Hepatocyte (in vitro differentiated cells): ENCODE measurements around the gene COL4A2. TPM values are rescaled to one million over a fixed set of nuclear protein-coding genes. Genes with fewer than 3 reads are reported as not detected.

ENCODE experiments used
- DNase-seq: peaks from one replicate; pipeline ENCODE4 v3.0.0-alpha.2; 2016; ENCODE audit warnings: low spot score
- H2AFZ ChIP-seq: fragments of 200-600 bp; sonication (generic); 2 replicates; pipeline ENCODE4 v1.6.0; 2016; ENCODE audit warnings: antibody characterized with exemption, mild to moderate bottlenecking
- H3K27ac ChIP-seq: fragments of 200-600 bp; sonication (generic); 2 replicates; pipeline ENCODE4 v1.5.1; 2016; ENCODE audit warnings: mild to moderate bottlenecking
- H3K27me3 ChIP-seq: fragments of 200-600 bp; sonication (generic); 2 replicates; pipeline ENCODE4 v1.6.1; 2016
- H3K36me3 ChIP-seq: fragments of 200-600 bp; sonication (generic); replicated peaks from 2 replicates; pipeline ENCODE4 v1.5.1; 2016; ENCODE audit warnings: low read depth; ENCODE audit not compliant: insufficient read depth
- H3K4me1 ChIP-seq: fragments of 200-600 bp; sonication (generic); 2 replicates; pipeline ENCODE4 v1.5.1; 2016; ENCODE audit warnings: mild to moderate bottlenecking, moderate library complexity; ENCODE audit not compliant: insufficient read depth
- H3K4me2 ChIP-seq: fragments of 200-600 bp; sonication (generic); 2 replicates; pipeline ENCODE4 v1.6.0; 2016
- H3K4me3 ChIP-seq: fragments of 200-600 bp; sonication (generic); 2 replicates; pipeline ENCODE4 v1.5.1; 2016; ENCODE audit warnings: mild to moderate bottlenecking
- H3K79me2 ChIP-seq: fragments of 200-600 bp; sonication (generic); 2 replicates; pipeline ENCODE4 v1.6.0; 2017; ENCODE audit warnings: mild to moderate bottlenecking
- H3K9me2 ChIP-seq: fragments of 200-600 bp; sonication (generic); replicated peaks from 2 replicates; pipeline ENCODE4 v1.6.0; 2017; ENCODE audit warnings: mild to moderate bottlenecking; ENCODE audit not compliant: insufficient read depth
- H3K9me3 ChIP-seq: fragments of 200-600 bp; sonication (generic); 2 replicates; pipeline ENCODE4 v1.5.1; 2016; ENCODE audit warnings: low read depth, mild to moderate bottlenecking
- H4K20me1 ChIP-seq: fragments of 200-600 bp; sonication (generic); 2 replicates; pipeline ENCODE4 v1.6.0; 2016; ENCODE audit warnings: mild to moderate bottlenecking; ENCODE audit not compliant: insufficient read depth, poor library complexity, severe bottlenecking
- CTCF ChIP-seq: fragments of 200-600 bp; sonication (generic); IDR thresholded peaks from 2 replicates; pipeline ENCODE4 v1.5.1; 2016; ENCODE audit warnings: antibody characterized with exemption, mild to moderate bottlenecking; ENCODE audit not compliant: poor library complexity
- EZH2 ChIP-seq: fragments of 200-600 bp; sonication (generic); IDR thresholded peaks from 2 replicates; pipeline ENCODE4 v1.6.1; 2016; ENCODE audit warnings: antibody characterized with exemption, mild to moderate bottlenecking, borderline replicate concordance
- EZH2phosphoT487 ChIP-seq: fragments of 200-600 bp; sonication (generic); IDR thresholded peaks from one replicate; pipeline ENCODE4 v1.6.1; 2018; ENCODE audit warnings: antibody characterized with exemption, mild to moderate bottlenecking, low read depth, moderate library complexity; ENCODE audit not compliant: unreplicated experiment, severe bottlenecking
- WGBS: methylation state at CpG from one replicate; pipeline ENCODE4 v1.1.6; 2016; ENCODE audit warnings: low lambda C conversion rate; ENCODE audit errors: missing lambda C conversion rate; 5-methylcytosine and 5-hydroxymethylcytosine counted together
- polyA plus RNA-seq: library from polyadenylated mRNA; unstranded; fragments of >200 nt; fragmentation: Nextera tagmentation; extraction: Ambion mirVana; gene quantifications from 2 replicates; pipeline ENCODE4 v1.2.1, GENCODE V29; 2016
- total RNA-seq: library from RNA; depleted of rRNA; stranded (reverse); fragments of >200 nt; gene quantifications from 2 replicates; pipeline ENCODE4 v1.2.3, GENCODE V29; 2014

The COL4A2 gene
- total and polyA plus RNA-seq, 2 experiments from 2014 or later = 171 to 221 TPM

- no peaks in the 10 kb centered on the region for H3K79me2 ChIP-seq
- 76% methylated on average over 8 of the region's 8 CpGs for WGBS
- no peak for DNase-seq
- no peaks in the 10 kb centered on the region for H3K27me3 ChIP-seq
- TF ChIP-seq CTCF (no peak), EZH2phosphoT487 (no peak), EZH2 (no peak)
- H3K9me3 ChIP-seq = no peaks in the 10 kb centered on the region
- H3K4me1 ChIP-seq = peaks cover 18% of the 10 kb centered on the region
- no peak overlapping the region for H3K4me3 ChIP-seq
- no peaks in the 10 kb centered on the region for H4K20me1 ChIP-seq
- no peaks in the 10 kb centered on the region for H3K36me3 ChIP-seq
- H3K4me2 ChIP-seq = no peak overlapping the region
- H3K27ac ChIP-seq = peak overlapping the region; percentile 76
- H2AFZ ChIP-seq = no peak overlapping the region
- no peaks in the 10 kb centered on the region for H3K9me2 ChIP-seq
Measured at GRCh38 chr13:110518226-110518525, 211.1 kb downstream of the COL4A2 start.

GRCh38 chr13:110518571-110518970, 211.5 kb downstream of the COL4A2 start:
- 82% methylated on average over 11 of the region's 11 CpGs for WGBS
- H3K4me1 ChIP-seq = peaks cover 18% of the 10 kb centered on the region
- no peaks in the 10 kb centered on the region for H3K36me3 ChIP-seq
- no peak for DNase-seq
- H3K9me3 ChIP-seq = no peaks in the 10 kb centered on the region
- H3K9me2 ChIP-seq = no peaks in the 10 kb centered on the region
- H4K20me1 ChIP-seq = no peaks in the 10 kb centered on the region
- H3K27me3 ChIP-seq = no peaks in the 10 kb centered on the region
- no peak overlapping the region for H3K4me3 ChIP-seq
- no peaks in the 10 kb centered on the region for H3K79me2 ChIP-seq
- H3K27ac ChIP-seq = peak overlapping the region; percentile 76
- H3K4me2 ChIP-seq = no peak overlapping the region
- no peak overlapping the region for H2AFZ ChIP-seq
- TF ChIP-seq CTCF = no peak
- TF ChIP-seq EZH2phosphoT487 = no peak
- no peak for TF ChIP-seq EZH2

- Histone ChIP-seq H3K4me3 (no peak overlapping the region), H3K27ac (no peak overlapping the region), H3K4me2 (no peak overlapping the region), H4K20me1 (no peaks in the 10 kb centered on the region), H3K36me3 (no peaks in the 10 kb centered on the region), H3K9me2 (no peaks in the 10 kb centered on the region), H2AFZ (no peak overlapping the region), H3K27me3 (no peaks in the 10 kb centered on the region), H3K9me3 (no peaks in the 10 kb centered on the region), H3K4me1 (peaks cover 18% of the 10 kb centered on the region), H3K79me2 (no peaks in the 10 kb centered on the region)
- 98% methylated on average over 16 of the region's 16 CpGs for WGBS
- no peak for TF ChIP-seq EZH2phosphoT487
- TF ChIP-seq CTCF = no peak
- TF ChIP-seq EZH2 = no peak
- no peak for DNase-seq
Measured at GRCh38 chr13:110519046-110519445, 212.0 kb downstream of the COL4A2 start.

- Histone ChIP-seq H3K4me3 (no peak overlapping the region), H4K20me1 (no peaks in the 10 kb centered on the region), H3K27ac (no peak overlapping the region), H3K36me3 (no peaks in the 10 kb centered on the region), H2AFZ (no peak overlapping the region), H3K4me2 (no peak overlapping the region), H3K4me1 (peaks cover 18% of the 10 kb centered on the region), H3K79me2 (no peaks in the 10 kb centered on the region), H3K9me3 (no peaks in the 10 kb centered on the region), H3K9me2 (no peaks in the 10 kb centered on the region), H3K27me3 (no peaks in the 10 kb centered on the region)
- no peak for TF ChIP-seq CTCF
- no peak for TF ChIP-seq EZH2phosphoT487
- no peak for TF ChIP-seq EZH2
- 96% methylated on average over 7 of the region's 7 CpGs for WGBS
- no peak for DNase-seq
Measured at GRCh38 chr13:110519506-110519905, 212.4 kb downstream of the COL4A2 start.
